Parathyroid adenoma (tissue), 2 donors: ENCODE results near the gene BCKDHB.

Source experiments
- H2AFZ ChIP-seq: fragments of 300-600 bp; sonication (generic); one replicate; pipeline ENCODE4 v1.7.0; 2017; ENCODE audit warnings: antibody characterized with exemption, mild to moderate bottlenecking
- H3K27ac ChIP-seq: fragments of 300-600 bp; sonication (generic); one replicate; pipeline ENCODE4 v1.7.0; 2017
- H3K27me3 ChIP-seq: fragments of 300-600 bp; sonication (generic); one replicate; pipeline ENCODE4 v1.7.0; 2017; ENCODE audit warnings: low read length; ENCODE audit not compliant: control insufficient read depth, insufficient read depth
- H3K36me3 ChIP-seq: fragments of 300-600 bp; sonication (generic); one replicate; pipeline ENCODE4 v1.7.0; 2017; ENCODE audit warnings: low read length; ENCODE audit not compliant: control insufficient read depth, insufficient read depth
- H3K4me1 ChIP-seq: fragments of 300-600 bp; sonication (generic); one replicate; pipeline ENCODE4 v1.7.0; 2017; ENCODE audit warnings: control low read depth
- H3K4me2 ChIP-seq: fragments of 300-600 bp; sonication (generic); one replicate; pipeline ENCODE4 v1.7.0; 2017; ENCODE audit warnings: low read length
- H3K4me3 ChIP-seq: fragments of 300-600 bp; sonication (generic); one replicate; pipeline ENCODE4 v1.7.0; 2017; ENCODE audit warnings: low read depth, low read length
- H3K79me2 ChIP-seq: fragments of 300-600 bp; sonication (generic); one replicate; pipeline ENCODE4 v1.7.0; 2017; ENCODE audit warnings: control low read depth
- H3K9ac ChIP-seq: fragments of 300-600 bp; sonication (generic); one replicate; pipeline ENCODE4 v1.7.0; 2017; ENCODE audit warnings: mild to moderate bottlenecking
- H3K9me3 ChIP-seq: fragments of 300-600 bp; sonication (generic); one replicate; pipeline ENCODE4 v1.7.0; 2017; ENCODE audit warnings: low read length; ENCODE audit not compliant: control insufficient read depth
- CTCF ChIP-seq: fragments of 300-600 bp; sonication (generic); IDR thresholded peaks from one replicate; pipeline ENCODE4 v1.7.0; 2017; ENCODE audit warnings: antibody characterized with exemption, mild to moderate bottlenecking
- donor health status: primary hyperparathyroidism.

BCKDHB gene

GRCh38 chr6:80181352-80182081 is 75.0 kb downstream of the BCKDHB start:
- H3K27ac ChIP-seq, result no peak overlapping the region
- H3K27me3 ChIP-seq, result no peaks in the 10 kb centered on the region
- no peaks in the 10 kb centered on the region for H3K4me1 ChIP-seq
- H3K79me2 ChIP-seq, result no peaks in the 10 kb centered on the region
- H3K4me3 ChIP-seq, result no peak overlapping the region
- no peaks in the 10 kb centered on the region for H3K36me3 ChIP-seq
- H3K4me2 ChIP-seq, result no peak overlapping the region
- H3K9me3 ChIP-seq, result no peaks in the 10 kb centered on the region
- no peak for TF ChIP-seq CTCF
- H2AFZ ChIP-seq, result no peak overlapping the region
- no peak overlapping the region for H3K9ac ChIP-seq

GRCh38 chr6:80182308-80182707 is 75.8 kb downstream of the BCKDHB start:
- H3K36me3 ChIP-seq, result no peaks in the 10 kb centered on the region
- no peak for TF ChIP-seq CTCF

GRCh38 chr6:80183019-80183795 is 76.7 kb downstream of the BCKDHB start:
- Histone ChIP-seq H3K79me2 (no peaks in the 10 kb centered on the region), H3K9ac (no peak overlapping the region), H3K4me2 (no peak overlapping the region), H3K4me3 (no peak overlapping the region), H3K27ac (no peak overlapping the region), H2AFZ (no peak overlapping the region), H3K9me3 (no peaks in the 10 kb centered on the region), H3K4me1 (no peaks in the 10 kb centered on the region), H3K27me3 (no peaks in the 10 kb centered on the region), H3K36me3 (no peaks in the 10 kb centered on the region)
- no peak for TF ChIP-seq CTCF

More at GRCh38 chr6:80182308-80182707, 75.8 kb downstream of the BCKDHB start:
- H3K4me2 ChIP-seq, result no peak overlapping the region
- H3K27ac ChIP-seq, result no peak overlapping the region
- H2AFZ ChIP-seq, result no peak overlapping the region
- H3K9ac ChIP-seq, result no peak overlapping the region
- H3K4me3 ChIP-seq, result no peak overlapping the region
- no peaks in the 10 kb centered on the region for H3K27me3 ChIP-seq
- no peaks in the 10 kb centered on the region for H3K4me1 ChIP-seq
- H3K79me2 ChIP-seq, result no peaks in the 10 kb centered on the region
- no peaks in the 10 kb centered on the region for H3K9me3 ChIP-seq

- H3K79me2 ChIP-seq, result no peaks in the 10 kb centered on the region
- H3K4me3 ChIP-seq, result no peak overlapping the region
- TF ChIP-seq CTCF, result no peak
- no peak overlapping the region for H3K27ac ChIP-seq
- no peak overlapping the region for H3K9ac ChIP-seq
- H3K36me3 ChIP-seq, result no peaks in the 10 kb centered on the region
- no peaks in the 10 kb centered on the region for H3K9me3 ChIP-seq
- H3K4me1 ChIP-seq, result no peaks in the 10 kb centered on the region
- H3K27me3 ChIP-seq, result no peaks in the 10 kb centered on the region
- H3K4me2 ChIP-seq, result no peak overlapping the region
- no peak overlapping the region for H2AFZ ChIP-seq
Observed at GRCh38 chr6:80185492-80185891, 79.0 kb downstream of the BCKDHB start.
